Measurements from ENCODE around the gene HEXD.
"Not testable (repeated sequence)": the region's sequence is repeated elsewhere in the genome, so short reads cannot be mapped to it uniquely, and the experiment has no call there.

Gene HEXD

DNA sequence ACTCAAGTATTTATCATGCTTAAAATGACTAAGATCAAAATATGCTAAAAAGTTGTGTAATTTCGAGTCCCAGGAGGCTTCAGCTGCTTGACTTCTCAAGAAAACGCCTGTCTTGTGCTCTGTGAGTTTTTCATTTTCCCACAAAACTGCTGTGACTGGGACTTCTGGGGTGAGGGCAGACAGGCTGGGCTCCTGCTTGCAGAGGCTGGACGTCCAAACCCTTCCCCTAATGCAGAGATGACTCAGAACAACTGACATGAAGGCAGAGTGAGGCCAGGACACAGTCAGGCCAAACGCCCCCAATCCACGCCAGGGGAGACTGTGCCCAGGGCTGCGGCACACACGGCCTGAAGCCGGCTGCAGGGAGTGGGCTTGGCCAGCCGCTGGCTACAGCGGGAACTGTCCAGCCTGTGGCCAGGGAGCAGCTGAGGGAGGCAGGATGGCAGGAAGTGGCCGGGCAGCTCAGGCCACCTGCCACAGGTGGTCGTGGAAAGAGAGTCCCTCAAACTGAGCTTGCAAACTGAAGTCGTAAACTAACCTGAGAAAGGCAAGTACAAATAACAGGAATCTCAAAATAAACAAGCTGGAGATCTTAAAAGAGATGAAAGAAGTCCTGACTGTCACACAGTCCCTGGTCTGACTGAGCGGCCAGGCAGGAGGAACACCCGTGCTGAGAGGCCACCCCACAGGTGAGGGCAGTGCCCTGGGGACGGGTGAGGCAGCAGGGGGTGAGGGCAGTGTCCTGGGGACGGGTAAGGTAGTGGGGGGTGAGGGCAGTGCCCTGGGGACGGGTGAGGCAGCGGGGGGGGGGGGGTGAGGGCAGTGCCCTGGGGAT, 21.3 kb upstream of the HEXD start:
- DNase-seq (ENCODE audit: low read depth), result no peak

DNA sequence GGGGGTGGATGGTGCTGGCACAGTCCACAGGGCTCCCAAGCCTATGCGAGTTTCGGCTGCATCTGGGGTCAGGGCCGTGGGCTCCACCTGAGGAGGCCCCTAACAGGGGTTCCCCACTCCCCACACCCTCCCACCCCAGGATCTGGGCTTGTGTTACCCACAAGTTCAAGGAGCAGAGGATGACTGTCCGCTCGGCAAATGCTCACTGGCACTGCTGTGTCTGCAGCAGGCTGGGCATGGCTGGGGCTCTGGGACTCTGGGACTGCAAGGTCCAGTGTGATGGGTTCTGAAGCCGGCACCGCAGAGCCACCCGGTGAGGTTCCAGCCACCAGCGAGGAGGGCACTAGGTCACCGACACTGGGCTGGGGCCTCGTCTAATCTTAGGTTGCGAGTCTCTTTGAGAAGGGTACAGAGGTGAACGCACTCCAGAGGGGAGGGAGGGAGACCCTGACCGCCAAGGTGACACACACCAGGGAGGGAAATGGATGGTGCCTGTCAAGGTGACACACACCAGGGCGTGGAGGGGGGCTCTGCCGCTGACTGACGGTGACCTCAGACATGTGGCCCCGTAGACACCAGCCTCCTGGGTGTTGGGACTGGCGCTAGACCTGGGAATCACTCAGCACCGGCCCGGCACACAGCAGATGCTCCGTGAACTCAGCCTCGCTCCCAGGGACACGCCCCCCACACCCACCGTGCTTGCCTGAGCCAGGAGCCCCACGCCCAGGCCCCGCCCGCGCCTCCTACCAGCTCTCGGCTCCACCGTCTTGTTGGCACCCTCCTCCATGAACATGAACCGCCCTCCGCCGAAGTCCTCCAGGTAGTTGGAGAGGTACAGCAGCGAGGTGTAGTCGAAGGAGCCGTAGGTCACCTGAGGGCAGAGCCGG, 20.5 kb upstream of the HEXD start:
- DNase-seq (ENCODE audit: low read depth), result no peak

DNA sequence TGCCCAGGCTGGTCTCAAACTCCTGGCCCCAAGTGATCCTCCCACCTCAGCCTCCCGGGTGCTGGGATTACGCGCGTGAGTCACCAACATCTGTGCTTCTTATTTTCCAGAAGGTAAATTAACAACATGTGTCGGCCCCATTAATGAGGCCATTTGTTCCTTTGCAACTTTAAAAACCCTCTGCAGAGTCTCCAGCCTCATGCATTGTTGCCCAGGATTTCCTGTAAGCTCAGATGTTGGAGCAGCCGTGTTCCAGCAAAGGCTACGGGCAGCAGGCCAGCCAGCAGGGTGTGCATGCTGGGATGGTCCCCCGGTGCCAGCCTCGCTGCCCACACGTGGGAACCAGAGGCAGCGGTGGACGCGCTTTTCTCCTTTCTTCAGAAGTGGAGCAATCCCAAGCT, 19.1 kb upstream of the HEXD start:
- DNase-seq (ENCODE audit: low read depth), result no peak

DNA sequence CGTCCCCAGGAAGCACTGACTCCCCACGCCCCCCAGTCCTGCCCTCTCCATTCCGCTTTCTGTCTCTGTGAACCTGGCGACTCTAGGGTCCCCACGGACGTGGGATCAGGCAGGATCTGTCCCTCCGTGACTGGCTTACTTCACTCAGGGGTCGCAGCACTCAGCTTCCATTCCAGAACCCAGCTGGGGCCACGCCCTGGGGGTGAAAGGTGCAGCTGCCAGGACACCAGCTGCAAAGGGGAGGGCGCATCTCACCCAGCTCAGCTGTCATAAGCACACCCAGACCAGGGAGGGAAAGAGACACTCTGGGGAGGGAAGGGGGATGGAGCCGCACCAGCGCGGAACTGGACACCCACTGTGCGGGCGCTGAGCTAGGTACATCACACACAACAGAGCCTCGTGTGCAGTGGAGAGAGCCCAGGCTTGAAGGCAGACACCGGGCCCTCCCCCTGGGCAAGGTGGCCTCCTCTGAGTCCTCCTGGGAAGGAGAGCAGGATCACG, 18.5 kb upstream of the HEXD start:
- no peak for DNase-seq (ENCODE audit: low read depth)

DNA sequence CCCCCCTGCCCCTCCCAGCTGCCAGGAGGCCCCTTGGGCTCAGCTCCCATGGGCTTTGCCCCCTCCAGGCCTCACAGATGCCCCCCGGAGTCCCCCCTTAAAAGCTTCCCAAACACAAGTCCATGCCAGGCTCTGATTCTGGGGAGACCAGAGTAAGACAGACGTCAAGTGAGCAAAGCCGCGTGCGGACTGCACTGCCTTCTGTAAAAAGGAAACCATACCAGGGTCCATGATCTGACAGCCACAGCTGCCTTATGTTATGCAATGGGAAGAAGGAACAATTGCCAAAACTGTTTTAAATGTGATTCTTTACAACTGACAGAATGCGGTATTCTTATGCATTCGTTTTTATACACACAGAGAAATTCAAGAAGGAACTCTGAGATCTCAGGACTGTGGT, 17.9 kb upstream of the HEXD start:
- DNase-seq (ENCODE audit: low read depth), result no peak

DNA sequence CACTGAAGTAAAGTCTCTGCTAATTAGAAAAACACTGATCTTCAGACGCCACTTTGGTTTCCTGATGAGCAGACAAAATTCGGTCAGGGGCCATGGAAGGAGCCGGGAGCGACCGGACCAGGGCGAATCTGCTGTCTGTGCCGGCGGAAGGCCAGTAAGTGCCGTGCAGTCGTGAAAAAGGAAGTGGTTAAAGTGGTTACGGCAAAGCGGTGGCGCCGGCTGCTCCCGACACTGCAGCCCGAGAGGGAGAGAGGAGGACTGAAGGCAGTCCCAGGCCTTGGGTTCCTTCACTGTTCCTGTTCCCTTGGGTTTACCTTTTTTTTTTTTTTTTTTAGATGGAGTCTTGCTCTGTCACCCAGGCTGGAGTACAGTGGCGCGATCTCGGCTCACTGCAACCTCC, 17.3 kb upstream of the HEXD start:
- DNase-seq (ENCODE audit: low read depth), result peak; percentile 17

DNA sequence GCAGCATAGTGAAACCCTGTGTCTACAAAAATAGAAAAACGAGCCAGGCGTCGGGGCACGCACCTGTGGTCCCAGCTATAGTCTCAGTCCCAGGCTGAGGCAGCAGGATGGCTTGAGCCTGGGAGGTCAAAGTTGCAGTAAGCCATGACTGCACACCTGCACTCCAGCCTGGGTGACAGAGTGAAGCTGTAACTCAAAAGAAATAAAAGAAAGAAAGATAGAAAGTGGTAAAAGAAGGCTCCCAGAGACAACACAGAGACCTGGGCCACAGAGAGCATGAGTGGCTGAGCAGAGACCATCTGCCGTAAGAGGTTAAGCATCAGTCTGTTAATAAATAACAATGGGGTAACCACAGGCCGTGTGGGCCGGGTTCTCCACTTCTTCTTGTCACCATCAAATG, 15.3 kb upstream of the HEXD start:
- no peak for DNase-seq (ENCODE audit: low read depth)

DNA sequence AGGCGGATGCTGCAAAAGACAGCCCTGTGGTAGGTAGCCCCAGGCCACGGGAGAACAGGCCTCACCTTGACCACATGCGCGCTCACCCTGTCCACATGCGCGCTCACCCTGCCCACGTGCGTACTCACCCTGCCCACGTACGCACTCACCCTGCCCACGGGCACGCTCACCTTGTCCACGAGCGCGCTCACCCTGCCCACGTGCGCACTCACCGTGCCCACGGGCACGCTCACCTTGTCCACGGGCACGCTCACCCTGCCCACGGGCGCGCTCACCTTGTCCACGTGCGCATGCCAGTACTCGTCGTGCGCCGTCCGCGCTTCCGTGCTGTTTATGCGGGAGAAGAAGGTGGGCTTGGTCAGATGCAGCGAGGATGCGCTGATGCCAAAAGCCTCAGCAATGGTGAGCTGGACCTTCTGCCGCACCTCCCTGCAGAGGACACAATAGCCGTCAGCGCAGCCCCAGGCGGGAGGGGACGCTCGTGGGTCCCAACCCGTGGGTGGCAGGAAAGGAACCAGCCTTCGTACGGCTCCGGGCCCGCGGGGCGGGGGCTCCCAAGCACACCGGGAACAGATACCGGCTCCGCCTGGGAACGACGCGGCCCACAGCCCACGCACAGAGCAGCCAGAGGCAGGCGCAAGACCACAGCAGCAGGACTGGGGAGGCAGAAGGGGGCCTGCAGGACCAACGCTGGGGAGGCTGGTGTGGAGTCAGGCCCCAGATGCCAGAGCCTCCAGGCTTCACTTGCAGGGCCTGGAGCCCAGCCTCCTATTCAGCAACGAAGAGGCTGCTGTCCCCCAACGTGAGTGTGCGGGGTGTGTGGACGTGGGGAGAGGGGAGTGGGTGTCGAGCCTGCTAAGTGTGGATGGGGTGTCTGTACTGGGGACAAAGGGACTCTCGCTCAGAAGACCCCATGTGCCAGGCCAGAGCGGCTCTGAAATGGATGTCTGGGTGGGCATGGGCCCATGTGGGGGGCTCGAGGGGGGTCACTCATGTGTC, 14.2 kb upstream of the HEXD start:
- DNase-seq (ENCODE audit: low read depth), result no peak

DNA sequence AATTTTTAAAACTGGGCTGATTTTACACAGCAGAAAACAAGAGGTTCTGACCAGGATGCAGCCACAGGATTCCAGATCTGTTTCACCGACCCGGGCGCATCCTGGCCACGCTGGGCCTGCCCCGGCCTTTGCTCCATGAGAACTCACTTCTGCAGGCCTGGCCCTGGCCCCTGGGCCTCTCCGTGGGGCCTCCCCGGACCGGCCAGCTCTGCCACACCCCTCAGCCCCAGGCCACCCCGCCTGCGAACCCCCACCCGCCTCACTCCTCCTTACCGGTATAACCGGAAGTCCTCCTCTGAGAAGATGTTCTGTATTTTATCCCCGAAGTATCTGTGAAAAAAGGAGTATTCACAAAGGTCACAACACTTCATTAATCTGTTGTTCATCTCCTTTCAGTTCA, 13.1 kb upstream of the HEXD start:
- no peak for DNase-seq (ENCODE audit: low read depth)

DNA sequence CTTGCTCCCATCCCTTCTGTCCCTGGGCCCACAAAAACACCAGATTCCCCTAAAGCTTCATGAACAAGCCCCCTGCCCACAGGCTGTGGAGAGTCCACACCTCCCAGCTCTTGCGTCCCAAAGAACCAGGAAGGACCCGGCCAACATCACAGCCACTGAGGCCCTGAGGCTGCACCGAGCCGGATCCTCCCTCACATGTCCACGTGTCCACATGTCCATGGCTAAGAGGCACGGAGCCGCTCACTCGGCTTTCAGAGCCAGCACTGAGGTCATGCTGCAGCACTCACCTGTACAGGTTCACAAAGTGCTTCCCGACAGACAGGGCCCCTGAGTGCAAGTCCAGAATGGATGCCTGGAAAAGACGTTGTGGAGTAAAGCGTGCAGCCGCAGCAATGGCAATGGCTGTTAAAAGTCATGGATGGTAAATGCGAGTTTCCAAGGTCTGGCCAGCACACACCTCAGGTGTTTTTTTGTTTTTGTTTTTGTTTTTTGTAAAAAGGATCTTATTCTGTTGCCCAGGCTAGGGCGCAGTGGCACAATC, 11.9 kb upstream of the HEXD start:
- DNase-seq (ENCODE audit: low read depth), result no peak

DNA sequence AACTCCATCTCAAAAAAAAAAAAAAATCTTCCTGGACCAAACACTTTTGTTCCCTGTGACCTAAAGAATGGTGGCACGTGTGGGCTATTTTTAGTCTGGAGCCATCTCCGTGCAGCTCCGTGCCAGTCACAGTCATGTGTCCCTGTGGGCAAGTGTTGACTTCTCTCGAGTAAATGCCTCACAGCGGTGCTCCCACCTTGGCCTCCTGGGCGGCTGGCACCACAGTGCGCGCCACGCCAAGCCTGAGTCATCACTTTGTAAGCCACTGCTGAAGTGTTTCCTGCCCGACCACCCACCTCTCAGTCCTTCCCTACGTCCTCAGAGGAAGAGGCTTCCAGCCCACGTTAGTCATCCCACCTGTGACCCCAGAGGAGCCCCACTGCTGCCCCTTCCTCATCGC, 10.9 kb upstream of the HEXD start:
- no peak for DNase-seq (ENCODE audit: low read depth)

DNA sequence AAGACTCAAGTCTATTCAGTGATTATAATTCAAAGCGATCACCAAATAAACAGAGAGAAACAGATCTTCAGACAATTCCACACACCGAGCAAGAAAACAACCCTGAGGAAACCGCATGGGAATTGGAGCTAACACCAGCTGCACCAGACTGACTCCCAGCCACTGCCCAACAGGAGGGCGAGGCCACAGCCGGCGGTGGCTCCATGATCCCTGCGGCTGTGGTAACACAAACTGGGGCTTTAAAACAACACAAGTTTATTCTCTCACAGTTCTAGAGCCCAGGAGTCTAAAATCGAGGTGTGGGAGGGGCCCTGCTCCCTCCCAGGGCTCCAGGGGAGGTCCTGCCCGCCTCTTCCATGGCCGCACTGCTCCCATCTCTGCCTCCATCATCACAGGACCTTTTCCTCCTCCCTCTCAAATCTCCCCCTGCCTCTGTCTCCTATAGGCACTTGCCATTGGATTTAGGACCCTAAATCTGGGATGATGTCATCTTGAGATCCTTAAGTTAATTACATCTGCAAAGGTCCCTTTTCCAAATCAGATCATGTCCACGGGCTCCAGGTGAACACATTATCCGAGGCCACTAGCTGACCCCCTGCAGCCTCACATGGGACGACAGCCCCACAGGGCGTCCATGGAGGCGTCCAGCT, 9.7 kb upstream of the HEXD start:
- DNase-seq (ENCODE audit: low read depth), result no peak

DNA sequence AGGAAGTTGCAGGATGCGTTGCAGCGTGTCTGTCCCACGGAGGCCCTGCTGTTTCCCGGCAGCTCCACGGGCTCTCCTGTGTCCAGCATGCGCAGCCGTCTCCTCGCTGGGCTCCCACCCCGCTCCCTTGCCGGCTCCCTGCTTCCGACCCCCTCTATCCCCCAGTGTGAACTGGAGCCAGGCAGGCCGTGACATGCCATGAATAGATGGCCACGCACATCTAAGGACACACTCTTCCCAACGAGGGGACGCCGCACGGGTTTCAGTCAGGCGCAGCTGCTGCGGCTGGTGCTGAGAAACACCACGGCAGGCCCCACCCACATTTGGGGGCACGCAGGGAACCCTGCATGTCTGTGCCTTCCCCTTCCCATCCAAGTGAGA, 9.2 kb upstream of the HEXD start:
- no peak for DNase-seq (ENCODE audit: low read depth)

DNA sequence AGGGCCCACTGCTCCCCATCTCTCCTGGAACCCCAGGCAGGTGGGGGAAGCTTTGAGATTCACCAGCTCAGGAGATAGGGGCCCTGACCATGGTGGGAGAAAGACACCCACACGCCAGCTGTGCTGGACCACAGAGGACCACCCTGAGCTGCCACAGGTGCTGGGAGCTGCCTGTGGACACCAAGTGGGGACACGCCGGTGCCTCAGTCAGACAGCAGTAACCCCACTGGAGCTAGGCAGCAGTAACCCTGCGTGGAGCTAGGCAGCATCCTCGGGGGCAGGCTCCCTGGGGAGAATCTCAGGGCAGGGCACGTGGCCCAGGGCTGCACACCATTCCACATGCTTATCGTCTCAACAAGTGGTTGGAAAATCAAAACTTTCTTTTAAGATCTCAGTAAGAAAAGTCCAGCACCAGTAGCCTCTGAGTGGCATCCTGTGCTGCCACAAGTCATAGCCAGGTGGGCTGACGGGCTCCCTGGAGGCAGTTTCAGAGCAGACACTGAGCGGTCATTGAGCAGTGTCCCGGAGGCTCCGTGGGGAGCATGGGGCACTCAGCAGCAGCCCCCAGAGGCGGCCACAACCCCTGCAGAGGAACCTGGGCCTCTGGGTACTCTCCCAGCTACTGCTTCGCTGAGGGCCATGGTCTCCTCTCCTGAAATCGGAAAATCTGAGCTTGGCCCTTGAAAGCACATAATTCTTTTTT, 8.0 kb upstream of the HEXD start:
- no peak for DNase-seq (ENCODE audit: low read depth)

DNA sequence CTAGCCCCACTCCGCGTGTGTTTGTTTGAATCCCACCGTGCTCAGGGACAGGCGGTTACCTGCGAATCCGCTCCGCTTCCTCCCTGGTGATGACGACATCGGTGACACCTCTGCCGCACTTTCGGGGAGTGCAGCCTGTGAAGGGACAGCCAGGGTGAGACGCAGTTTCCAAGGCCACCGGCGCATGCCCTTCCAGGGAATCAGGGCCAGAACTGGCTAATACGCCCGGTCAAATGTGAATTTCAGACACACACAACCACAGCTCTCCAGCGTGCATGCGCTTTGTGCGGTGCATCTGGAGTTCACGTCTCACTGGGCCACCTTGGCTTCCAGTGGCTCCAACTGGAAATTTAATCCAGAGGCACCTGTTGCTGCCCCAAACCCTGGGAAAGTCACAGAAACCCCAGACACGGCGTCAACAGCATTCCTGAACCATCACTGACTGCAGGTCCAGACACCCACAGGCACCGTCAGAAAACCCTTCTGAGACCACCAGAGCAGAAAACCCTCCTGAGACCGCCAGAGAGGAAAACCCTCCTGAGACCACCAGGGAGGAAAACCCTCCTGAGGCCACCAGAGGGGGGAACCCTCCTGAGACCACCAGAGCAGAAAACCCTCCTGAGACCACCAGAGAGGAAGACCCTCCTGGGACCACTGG, 6.6 kb upstream of the HEXD start:
- DNase-seq (ENCODE audit: low read depth), result no peak

DNA sequence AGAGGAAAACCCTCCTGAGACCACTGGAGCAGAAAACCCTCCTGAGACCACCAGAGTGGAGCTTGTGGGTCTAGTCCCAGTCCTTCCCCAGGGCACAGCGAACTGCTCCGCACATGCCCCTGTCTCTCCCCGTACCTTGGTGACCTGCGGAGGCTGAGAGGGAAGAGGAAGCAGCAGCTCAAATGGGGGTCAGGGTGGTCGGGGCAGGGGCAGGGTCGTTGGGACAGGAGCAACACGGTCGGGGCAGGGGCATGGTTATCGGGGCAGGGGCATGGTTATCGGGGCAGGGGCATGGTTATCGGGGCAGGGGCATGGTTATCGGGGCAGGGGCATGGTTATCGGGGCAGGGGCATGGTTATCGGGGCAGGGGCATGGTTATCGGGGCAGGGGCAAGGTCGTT, 6.1 kb upstream of the HEXD start:
- DNase-seq (ENCODE audit: low read depth), result not testable (repeated sequence)

DNA sequence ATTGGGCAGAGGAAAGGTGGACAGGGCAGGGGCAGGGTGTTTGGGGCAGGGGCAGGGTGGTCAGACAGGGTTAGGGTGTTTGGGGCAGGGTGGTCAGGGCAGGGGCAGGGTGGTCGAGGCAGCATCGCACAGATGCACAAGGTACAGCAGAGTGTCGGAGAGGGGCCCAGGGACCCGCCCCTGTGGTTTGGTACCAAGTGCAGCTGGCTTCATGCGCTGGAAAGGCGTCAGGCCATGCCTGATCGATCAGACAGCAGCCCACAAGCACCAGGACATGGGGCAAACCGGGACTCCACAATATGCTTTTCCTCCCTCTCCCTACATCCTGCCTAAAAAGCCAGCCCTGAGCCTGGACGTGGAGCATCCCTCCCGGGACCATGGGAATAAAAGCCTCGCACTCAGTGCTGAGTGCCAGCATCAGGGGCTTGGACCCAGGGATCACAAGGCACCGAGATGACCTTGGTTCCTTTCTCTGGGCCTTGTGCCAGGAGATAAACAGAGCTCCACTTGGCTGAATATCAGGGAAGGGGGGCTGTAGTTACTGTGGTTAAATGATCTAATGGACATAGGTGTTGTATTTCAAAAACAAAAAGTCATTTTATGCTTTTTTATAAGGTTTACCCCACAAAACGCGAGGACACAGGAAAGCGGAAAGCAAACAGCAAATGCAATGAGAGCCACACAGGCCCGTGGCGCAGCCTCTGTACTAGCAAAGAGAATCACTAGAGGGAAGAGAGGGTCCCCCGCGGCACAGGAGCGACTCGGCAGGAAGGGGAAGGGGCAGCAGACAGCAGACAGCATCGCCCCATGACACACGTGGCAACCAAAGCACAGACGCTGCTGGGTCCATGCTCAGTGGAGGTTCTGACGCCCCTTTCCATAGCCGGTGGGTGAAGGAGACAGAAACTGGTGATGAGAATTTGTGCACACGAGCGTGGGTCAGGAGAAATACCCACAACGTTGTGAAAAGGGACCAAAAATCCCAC, 5.3 kb upstream of the HEXD start:
- DNase-seq (ENCODE audit: low read depth), result no peak

DNA sequence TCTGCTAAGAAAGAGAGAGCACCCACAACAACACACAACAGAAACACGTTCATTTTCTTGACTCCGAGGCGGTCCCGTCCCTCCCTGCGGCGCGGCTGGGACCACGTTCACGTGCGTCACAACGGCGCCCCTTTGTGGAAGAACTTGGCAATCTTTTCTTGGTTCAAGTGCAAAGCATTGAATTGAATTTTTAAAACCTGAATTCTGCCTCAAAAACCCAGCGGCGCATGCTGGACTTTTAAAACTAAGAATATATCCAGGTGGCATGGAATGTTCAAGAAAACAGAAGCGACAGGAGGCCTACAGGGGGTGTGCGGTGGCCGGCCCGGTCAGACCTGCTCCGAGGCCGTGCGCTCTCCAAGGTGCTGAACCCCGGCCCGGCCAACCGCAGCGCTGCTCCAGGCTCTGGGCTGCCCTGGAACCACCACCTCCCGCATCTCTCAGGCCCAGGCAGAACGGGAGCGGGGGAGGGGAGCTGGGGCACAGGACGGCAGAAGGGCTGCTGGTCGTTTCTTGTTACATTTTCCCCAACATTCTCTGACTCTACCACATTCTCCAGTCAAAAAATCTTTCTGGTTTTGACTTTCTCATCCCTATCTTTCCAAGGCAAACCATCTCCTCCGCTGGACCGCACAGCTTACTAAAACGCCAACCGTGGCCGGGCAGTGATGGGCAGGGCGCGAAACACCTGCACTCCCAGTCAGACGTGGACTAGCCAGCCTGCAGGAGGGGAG, 3.4 kb upstream of the HEXD start:
- peak; percentile 58 for DNase-seq (ENCODE audit: low read depth)
